ENCODE measurements around the gene SEMA5B.

Gene SEMA5B

GRCh38 chr3:123034120-123034519, 6.6 kb upstream of the SEMA5B start:
- Histone ChIP-seq H3K36me3 (ENCODE audit: control insufficient read depth, insufficient read depth, low read length) (no peaks in the 10 kb centered on the region), H3K9ac (ENCODE audit: low read length) (no peak overlapping the region), H3K4me3 (ENCODE audit: low read length) (no peak overlapping the region), H3K27me3 (ENCODE audit: control insufficient read depth, insufficient read depth, low read length) (peaks cover 8% of the 10 kb centered on the region), H3K27ac (ENCODE audit: low read depth, low read length) (no peak overlapping the region), H3K4me1 (ENCODE audit: control insufficient read depth, insufficient read depth, low read length) (no peaks in the 10 kb centered on the region)

- Histone ChIP-seq H3K27me3 (ENCODE audit: control insufficient read depth, insufficient read depth, low read length) (peaks cover 16% of the 10 kb centered on the region), H3K27ac (ENCODE audit: low read depth, low read length) (no peak overlapping the region)
Measured at GRCh38 chr3:123032057-123032456, 4.5 kb upstream of the SEMA5B start.

GRCh38 chr3:123031051-123031450, 3.5 kb upstream of the SEMA5B start:
- Histone ChIP-seq H3K4me1 (ENCODE audit: control insufficient read depth, insufficient read depth, low read length) (peaks cover 15% of the 10 kb centered on the region), H3K4me3 (ENCODE audit: low read length) (no peak overlapping the region), H3K36me3 (ENCODE audit: control insufficient read depth, insufficient read depth, low read length) (no peaks in the 10 kb centered on the region), H3K27me3 (ENCODE audit: control insufficient read depth, insufficient read depth, low read length) (peaks cover 22% of the 10 kb centered on the region), H3K9ac (ENCODE audit: low read length) (no peak overlapping the region), H3K27ac (ENCODE audit: low read depth, low read length) (no peak overlapping the region)

More at GRCh38 chr3:123032057-123032456, 4.5 kb upstream of the SEMA5B start:
- peaks cover 9% of the 10 kb centered on the region for H3K4me1 ChIP-seq (ENCODE audit: control insufficient read depth, insufficient read depth, low read length)
- H3K4me3 ChIP-seq (ENCODE audit: low read length), result no peak overlapping the region
- no peak overlapping the region for H3K9ac ChIP-seq (ENCODE audit: low read length)
- no peaks in the 10 kb centered on the region for H3K36me3 ChIP-seq (ENCODE audit: control insufficient read depth, insufficient read depth, low read length)

- peak overlapping the region; percentile 70 for H3K4me3 ChIP-seq (ENCODE audit: low read length)
- H3K27ac ChIP-seq (ENCODE audit: low read depth, low read length), result no peak overlapping the region
- no peaks in the 10 kb centered on the region for H3K36me3 ChIP-seq (ENCODE audit: control insufficient read depth, insufficient read depth, low read length)
- H3K27me3 ChIP-seq (ENCODE audit: control insufficient read depth, insufficient read depth, low read length), result peaks cover 34% of the 10 kb centered on the region
- H3K4me1 ChIP-seq (ENCODE audit: control insufficient read depth, insufficient read depth, low read length), result peaks cover 16% of the 10 kb centered on the region
- H3K9ac ChIP-seq (ENCODE audit: low read length), result peak overlapping the region; percentile 11
Measured at GRCh38 chr3:123028233-123028828, 768 bp upstream of the SEMA5B start.

GRCh38 chr3:123026565-123027291, 835 bp downstream of the SEMA5B start:
- Histone ChIP-seq H3K4me3 (ENCODE audit: low read length) (peak overlapping the region; percentile 70), H3K9ac (ENCODE audit: low read length) (no peak overlapping the region), H3K27me3 (ENCODE audit: control insufficient read depth, insufficient read depth, low read length) (peaks cover 34% of the 10 kb centered on the region), H3K27ac (ENCODE audit: low read depth, low read length) (no peak overlapping the region), H3K36me3 (ENCODE audit: control insufficient read depth, insufficient read depth, low read length) (no peaks in the 10 kb centered on the region), H3K4me1 (ENCODE audit: control insufficient read depth, insufficient read depth, low read length) (peaks cover 16% of the 10 kb centered on the region)

- Histone ChIP-seq H3K36me3 (ENCODE audit: control insufficient read depth, insufficient read depth, low read length) (no peaks in the 10 kb centered on the region), H3K4me1 (ENCODE audit: control insufficient read depth, insufficient read depth, low read length) (peaks cover 16% of the 10 kb centered on the region), H3K27me3 (ENCODE audit: control insufficient read depth, insufficient read depth, low read length) (peaks cover 34% of the 10 kb centered on the region), H3K4me3 (ENCODE audit: low read length) (peak overlapping the region; percentile 70), H3K9ac (ENCODE audit: low read length) (no peak overlapping the region), H3K27ac (ENCODE audit: low read depth, low read length) (no peak overlapping the region)
Measured at GRCh38 chr3:123025642-123026521, 1.7 kb downstream of the SEMA5B start.

GRCh38 chr3:123024056-123024455, 3.5 kb downstream of the SEMA5B start:
- no peaks in the 10 kb centered on the region for H3K36me3 ChIP-seq (ENCODE audit: control insufficient read depth, insufficient read depth, low read length)
- no peak overlapping the region for H3K27ac ChIP-seq (ENCODE audit: low read depth, low read length)
- peaks cover 16% of the 10 kb centered on the region for H3K4me1 ChIP-seq (ENCODE audit: control insufficient read depth, insufficient read depth, low read length)
- H3K9ac ChIP-seq (ENCODE audit: low read length), result no peak overlapping the region
- peaks cover 27% of the 10 kb centered on the region for H3K27me3 ChIP-seq (ENCODE audit: control insufficient read depth, insufficient read depth, low read length)
- H3K4me3 ChIP-seq (ENCODE audit: low read length), result no peak overlapping the region

- H3K4me1 ChIP-seq (ENCODE audit: control insufficient read depth, insufficient read depth, low read length), result peaks cover 7% of the 10 kb centered on the region
- peaks cover 18% of the 10 kb centered on the region for H3K27me3 ChIP-seq (ENCODE audit: control insufficient read depth, insufficient read depth, low read length)
- H3K36me3 ChIP-seq (ENCODE audit: control insufficient read depth, insufficient read depth, low read length), result no peaks in the 10 kb centered on the region
Measured at GRCh38 chr3:123021996-123022510, 5.5 kb downstream of the SEMA5B start.

GRCh38 chr3:123021388-123021787, 6.2 kb downstream of the SEMA5B start:
- H3K4me3 ChIP-seq (ENCODE audit: low read length), result no peak overlapping the region
- peaks cover 13% of the 10 kb centered on the region for H3K27me3 ChIP-seq (ENCODE audit: control insufficient read depth, insufficient read depth, low read length)
- H3K9ac ChIP-seq (ENCODE audit: low read length), result no peak overlapping the region
- H3K27ac ChIP-seq (ENCODE audit: low read depth, low read length), result no peak overlapping the region
- H3K4me1 ChIP-seq (ENCODE audit: control insufficient read depth, insufficient read depth, low read length), result peaks cover 2% of the 10 kb centered on the region
- H3K36me3 ChIP-seq (ENCODE audit: control insufficient read depth, insufficient read depth, low read length), result no peaks in the 10 kb centered on the region

More at GRCh38 chr3:123021996-123022510, 5.5 kb downstream of the SEMA5B start:
- no peak overlapping the region for H3K4me3 ChIP-seq (ENCODE audit: low read length)
- no peak overlapping the region for H3K9ac ChIP-seq (ENCODE audit: low read length)
- H3K27ac ChIP-seq (ENCODE audit: low read depth, low read length), result no peak overlapping the region

GRCh38 chr3:123020709-123021108, 6.9 kb downstream of the SEMA5B start:
- Histone ChIP-seq H3K27ac (ENCODE audit: low read depth, low read length) (no peak overlapping the region), H3K36me3 (ENCODE audit: control insufficient read depth, insufficient read depth, low read length) (no peaks in the 10 kb centered on the region), H3K9ac (ENCODE audit: low read length) (no peak overlapping the region), H3K4me1 (ENCODE audit: control insufficient read depth, insufficient read depth, low read length) (no peaks in the 10 kb centered on the region), H3K4me3 (ENCODE audit: low read length) (no peak overlapping the region), H3K27me3 (ENCODE audit: control insufficient read depth, insufficient read depth, low read length) (peaks cover 8% of the 10 kb centered on the region)

- H3K27ac ChIP-seq (ENCODE audit: low read depth, low read length), result no peak overlapping the region
- H3K9ac ChIP-seq (ENCODE audit: low read length), result no peak overlapping the region
- H3K4me1 ChIP-seq (ENCODE audit: control insufficient read depth, insufficient read depth, low read length), result no peaks in the 10 kb centered on the region
- peaks cover 5% of the 10 kb centered on the region for H3K27me3 ChIP-seq (ENCODE audit: control insufficient read depth, insufficient read depth, low read length)
- H3K36me3 ChIP-seq (ENCODE audit: control insufficient read depth, insufficient read depth, low read length), result no peaks in the 10 kb centered on the region
- no peak overlapping the region for H3K4me3 ChIP-seq (ENCODE audit: low read length)
Measured at GRCh38 chr3:123019591-123019990, 8.0 kb downstream of the SEMA5B start.

GRCh38 chr3:123019161-123019560, 8.4 kb downstream of the SEMA5B start:
- Histone ChIP-seq H3K27me3 (ENCODE audit: control insufficient read depth, insufficient read depth, low read length) (peaks cover 5% of the 10 kb centered on the region), H3K9ac (ENCODE audit: low read length) (no peak overlapping the region), H3K27ac (ENCODE audit: low read depth, low read length) (no peak overlapping the region), H3K36me3 (ENCODE audit: control insufficient read depth, insufficient read depth, low read length) (no peaks in the 10 kb centered on the region), H3K4me1 (ENCODE audit: control insufficient read depth, insufficient read depth, low read length) (no peaks in the 10 kb centered on the region), H3K4me3 (ENCODE audit: low read length) (no peak overlapping the region)

Data from rectal smooth muscle tissue (tissue), 1 donor.